GM18507 (cell line): ENCODE data around the gene B3GNT9.

ENCODE experiments used
- DNase-seq: peaks from one replicate; pipeline ENCODE4 v3.0.0; 2011; ENCODE audit warnings: low read depth; ENCODE audit not compliant: insufficient read length; ENCODE audit errors: extremely low spot score
- FAIRE-seq: peaks from 2 replicates; lab custom pipeline; 2011; peaks lifted over from hg19 to GRCh38; lab: Jason Lieb, UNC

The B3GNT9 gene

GRCh38 chr16:67100569-67101310 lies 50.1 kb downstream of the B3GNT9 start:
- FAIRE-seq, result peak; percentile 56
- DNase-seq, result no peak

GRCh38 chr16:67098599-67098998 lies 52.2 kb downstream of the B3GNT9 start:
- FAIRE-seq (no peak), DNase-seq (no peak)
